GF-D8 (cell line): ENCODE data around the gene SPOCK3.
"Not testable (repeated sequence)": the region's sequence is repeated elsewhere in the genome, so short reads cannot be mapped to it uniquely, and the experiment has no call there.

Experiments
- DNase-seq: peaks from one replicate; lab custom pipeline; 2025; lab: John Stamatoyannopoulos, UW

SPOCK3 gene

DNA sequence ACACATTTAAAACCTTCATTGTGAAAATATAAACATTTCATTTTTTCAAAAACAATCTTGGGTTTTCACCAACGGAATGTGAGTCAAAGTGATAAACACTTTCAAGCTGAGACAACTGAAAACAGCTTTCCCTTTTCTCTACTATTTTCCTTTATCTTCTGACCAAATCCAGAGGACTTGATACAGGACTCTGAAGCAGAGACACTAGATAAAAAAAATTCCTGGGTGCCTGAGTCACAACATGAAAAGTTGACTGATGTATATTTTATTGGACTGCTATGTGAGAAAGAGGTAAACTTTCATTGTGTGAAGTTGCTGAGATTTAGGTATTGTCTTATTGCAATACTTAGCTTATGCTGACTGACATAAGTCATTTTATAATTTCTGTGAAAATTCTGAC is 411.2 kb downstream of the SPOCK3 start:
- DNase-seq = no peak

DNA sequence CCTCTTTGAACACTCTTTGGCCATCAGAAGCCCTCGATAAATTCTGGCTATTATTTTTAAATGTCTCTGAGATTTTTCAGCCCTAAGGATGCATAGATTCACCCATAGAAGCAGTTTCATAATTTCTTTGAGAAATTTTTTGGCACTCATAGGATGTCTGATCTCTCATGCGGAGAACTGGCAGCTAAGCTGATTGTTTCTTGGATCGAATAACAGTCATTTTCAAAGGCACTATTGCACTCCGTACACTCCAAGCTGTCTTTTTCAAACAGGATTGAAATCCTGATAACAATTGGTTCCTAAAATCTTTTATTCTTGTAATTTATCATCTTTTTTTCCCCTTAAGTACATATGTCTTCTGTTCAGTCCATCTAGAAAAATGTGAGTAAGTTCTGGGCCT is 411.9 kb downstream of the SPOCK3 start:
- no peak for DNase-seq

DNA sequence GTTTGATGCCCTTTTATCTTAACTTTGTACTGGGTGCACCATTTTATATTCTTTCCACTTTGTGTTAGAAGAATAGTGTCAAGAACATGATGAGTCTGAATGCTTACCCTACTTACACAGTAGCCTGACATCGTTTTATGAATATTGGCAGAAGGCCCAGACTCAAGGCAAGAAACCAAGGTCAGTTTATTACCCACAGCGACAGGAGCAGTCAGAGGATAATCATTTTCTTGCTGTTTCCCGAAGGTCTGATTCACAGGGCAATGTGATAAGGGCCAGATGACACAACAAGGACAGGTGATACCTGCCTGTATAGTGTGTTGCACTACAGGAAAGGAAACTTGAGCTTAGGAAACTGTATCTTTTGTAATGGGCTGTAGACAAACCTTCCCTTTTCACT is 417.4 kb downstream of the SPOCK3 start:
- no peak for DNase-seq

DNA sequence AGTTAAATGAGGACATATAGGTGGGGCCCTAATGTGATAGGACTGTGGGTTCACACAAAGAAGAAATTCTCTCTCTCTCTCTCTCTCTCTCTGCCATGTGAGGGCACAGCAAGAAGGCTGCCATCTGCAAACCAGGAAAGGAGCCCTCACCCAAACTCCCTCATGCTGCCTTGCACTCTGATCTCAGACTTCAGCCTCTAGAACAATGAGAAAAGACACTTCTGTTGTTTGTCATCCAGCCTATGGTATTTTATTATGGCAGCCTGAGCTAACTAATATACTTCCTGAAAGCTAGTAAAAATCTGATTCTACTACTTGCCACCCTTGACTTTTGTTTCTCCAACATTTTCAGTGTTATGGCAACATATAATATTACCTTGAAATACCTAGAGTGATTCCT is 425.9 kb downstream of the SPOCK3 start:
- no peak for DNase-seq

DNA sequence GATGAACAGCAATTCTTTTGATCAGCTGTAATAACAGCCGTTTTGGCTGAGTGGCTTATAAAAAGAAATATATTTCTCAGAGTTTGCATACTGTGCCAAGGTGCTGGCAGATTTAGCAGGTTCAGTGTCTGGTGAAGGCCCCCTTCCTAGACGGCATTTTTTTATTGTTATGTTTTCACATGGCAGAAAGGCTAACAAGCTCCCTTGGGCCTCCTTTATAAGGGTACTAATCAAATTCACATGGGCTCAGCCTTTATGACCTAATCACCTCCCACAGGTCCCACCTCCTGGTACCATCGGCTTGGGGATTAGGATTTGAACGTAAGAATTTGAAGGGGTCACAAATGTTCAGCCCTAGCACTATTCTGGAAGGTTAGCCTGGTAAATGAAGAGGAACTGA is 431.9 kb downstream of the SPOCK3 start:
- DNase-seq = no peak

- no peak for DNase-seq
Observed at GRCh38 chr4:166798126-166798525, 436.2 kb downstream of the SPOCK3 start.

- DNase-seq = no peak
Observed at GRCh38 chr4:166777760-166778159, 456.5 kb downstream of the SPOCK3 start.

- DNase-seq = no peak
Observed at GRCh38 chr4:166763018-166763417, 471.3 kb downstream of the SPOCK3 start.

DNA sequence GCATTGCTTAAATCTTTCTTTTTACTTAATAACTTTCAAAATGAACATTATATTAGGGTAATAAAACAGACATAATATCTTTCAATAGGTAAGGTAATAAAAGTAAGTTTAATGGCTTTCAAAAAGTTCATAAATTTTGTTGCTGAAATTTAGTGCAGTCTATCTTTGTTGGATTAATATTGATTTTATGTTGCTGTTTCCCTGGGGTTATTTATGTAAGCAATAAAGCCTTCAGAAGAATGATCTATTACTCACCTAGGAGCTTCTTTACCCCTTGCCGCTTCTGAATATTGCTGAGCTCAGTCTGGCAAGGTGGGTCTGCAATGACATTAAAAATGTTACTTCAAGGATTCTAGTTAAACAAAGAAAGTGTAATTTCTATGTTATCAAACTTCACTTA is 492.6 kb downstream of the SPOCK3 start:
- DNase-seq = no peak

GRCh38 chr4:166739215-166739614 is 495.1 kb downstream of the SPOCK3 start:
- DNase-seq = not testable (repeated sequence)

DNA sequence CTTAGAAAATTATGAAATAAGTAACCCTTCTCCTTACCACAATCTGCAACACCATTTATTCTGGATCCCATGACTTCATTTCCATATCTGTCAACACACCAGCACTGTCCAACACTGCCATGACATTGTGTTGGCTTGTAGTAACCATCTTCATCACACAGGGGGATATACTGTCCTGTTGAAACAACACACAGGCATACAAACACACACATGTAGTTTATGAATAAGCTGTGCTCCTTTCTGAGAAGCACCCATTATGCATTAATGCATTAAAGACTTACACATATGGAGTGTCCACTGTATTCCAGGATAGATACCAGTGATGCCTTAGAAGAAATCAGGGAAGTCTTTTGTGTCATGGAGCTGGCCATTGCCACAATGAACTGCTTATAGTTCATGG is 496.9 kb downstream of the SPOCK3 start:
- no peak for DNase-seq

DNA sequence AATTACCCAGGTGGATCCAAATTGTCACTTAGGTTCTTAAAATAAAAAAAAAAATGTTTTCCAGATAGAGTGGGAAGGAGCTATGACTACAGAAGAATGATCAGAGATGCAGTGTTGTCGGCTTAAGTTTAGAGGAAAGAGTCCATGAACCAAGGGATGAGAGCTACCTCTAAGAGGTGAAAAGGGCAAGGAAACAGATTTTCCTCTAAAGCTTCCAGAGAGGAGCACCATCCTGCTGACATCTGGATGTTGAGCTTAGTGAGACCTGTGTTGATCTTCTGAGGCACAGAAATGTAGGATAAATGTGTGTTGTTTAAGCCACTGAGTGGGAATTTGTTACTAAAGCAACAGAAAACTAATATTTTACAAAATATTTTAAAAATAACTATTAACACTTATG is 498.7 kb downstream of the SPOCK3 start:
- no peak for DNase-seq

DNA sequence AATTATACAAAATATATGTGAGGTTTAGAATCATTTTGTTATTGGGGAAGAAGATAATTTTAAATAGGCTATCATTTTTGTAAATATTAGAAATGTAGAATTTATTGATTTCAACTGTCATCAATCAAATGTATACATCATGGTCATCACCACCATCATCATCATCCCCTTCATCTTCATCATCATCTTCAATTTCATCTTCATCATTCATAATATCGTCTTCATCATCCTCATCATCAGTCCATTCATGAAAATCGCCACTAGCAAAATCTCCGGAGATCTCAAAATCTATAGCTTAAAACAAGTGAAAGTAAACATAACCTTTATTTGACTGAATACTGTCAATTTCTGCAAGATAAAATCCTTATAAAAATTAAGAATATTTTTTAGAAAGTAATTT is 499.5 kb downstream of the SPOCK3 start:
- DNase-seq = no peak

- DNase-seq = no peak
Observed at GRCh38 chr4:166733686-166734085, 500.6 kb downstream of the SPOCK3 start.

GRCh38 chr4:166726832-166727231 is 507.5 kb downstream of the SPOCK3 start:
- no peak for DNase-seq

DNA sequence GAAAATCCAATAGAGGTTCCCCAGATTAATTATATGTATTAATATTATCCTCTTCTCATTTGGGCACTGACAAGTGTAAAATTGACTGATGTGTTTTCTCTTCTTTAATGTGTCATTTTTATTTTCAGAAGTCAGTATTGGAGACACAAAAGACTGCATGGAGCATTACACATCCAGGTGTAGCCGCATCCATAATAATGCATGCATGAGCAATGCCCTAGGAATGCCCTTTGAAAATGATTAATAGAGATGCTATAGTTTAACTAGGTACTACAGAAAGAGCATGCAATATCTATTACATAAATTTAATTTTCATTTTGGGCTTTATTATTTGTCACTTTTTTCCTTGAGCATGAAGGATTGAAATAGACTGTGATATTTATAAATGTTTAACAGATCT is 509.9 kb downstream of the SPOCK3 start:
- DNase-seq = no peak

GRCh38 chr4:166723532-166724140 is 510.7 kb downstream of the SPOCK3 start:
- no peak for DNase-seq

DNA sequence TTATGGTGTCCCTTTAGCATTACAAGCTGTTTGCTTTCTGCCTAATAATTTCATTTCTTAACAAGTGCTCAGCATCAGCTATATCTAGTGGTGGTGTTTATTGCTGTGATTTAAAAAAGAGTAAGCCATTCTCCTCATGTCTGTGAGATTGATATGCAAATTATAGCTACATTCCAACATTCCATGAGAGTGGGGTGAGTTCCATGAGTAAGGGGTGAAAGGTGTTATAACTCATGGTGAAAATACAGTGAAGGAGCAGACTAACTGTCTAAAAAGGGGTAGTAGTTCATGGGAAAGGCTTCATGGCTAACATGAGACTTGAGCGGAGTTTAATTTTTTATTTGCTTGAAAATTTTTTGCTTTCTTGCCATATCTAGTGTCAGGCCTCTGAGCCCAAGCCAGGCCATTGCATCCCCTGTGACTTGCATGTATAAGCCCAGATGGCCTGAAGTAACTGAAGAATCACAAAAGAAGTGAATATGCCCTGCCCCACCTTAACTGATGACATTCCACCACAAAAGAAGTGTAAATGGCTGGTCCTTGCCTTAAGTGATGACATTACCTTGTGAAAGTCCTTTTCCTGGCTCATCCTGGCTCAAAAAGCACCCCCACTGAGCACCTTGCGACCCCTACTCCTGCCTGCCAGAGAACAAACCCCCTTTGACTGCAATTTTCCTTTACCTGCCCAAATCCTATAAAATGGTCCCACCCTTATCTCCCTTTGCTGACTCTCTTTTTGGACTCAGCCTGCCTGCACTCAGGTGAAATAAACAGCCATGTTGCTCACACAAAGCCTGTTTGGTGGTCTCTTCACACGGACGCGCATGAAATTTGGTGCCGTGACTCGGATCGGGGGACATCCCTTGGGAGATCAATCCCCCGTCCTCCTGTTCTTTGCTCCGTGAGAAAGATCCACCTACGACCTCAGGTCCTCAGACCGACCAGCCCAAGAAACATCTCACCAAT is 518.3 kb downstream of the SPOCK3 start:
- not testable (repeated sequence) for DNase-seq

GRCh38 chr4:166700592-166700991 is 533.7 kb downstream of the SPOCK3 start:
- no peak for DNase-seq

DNA sequence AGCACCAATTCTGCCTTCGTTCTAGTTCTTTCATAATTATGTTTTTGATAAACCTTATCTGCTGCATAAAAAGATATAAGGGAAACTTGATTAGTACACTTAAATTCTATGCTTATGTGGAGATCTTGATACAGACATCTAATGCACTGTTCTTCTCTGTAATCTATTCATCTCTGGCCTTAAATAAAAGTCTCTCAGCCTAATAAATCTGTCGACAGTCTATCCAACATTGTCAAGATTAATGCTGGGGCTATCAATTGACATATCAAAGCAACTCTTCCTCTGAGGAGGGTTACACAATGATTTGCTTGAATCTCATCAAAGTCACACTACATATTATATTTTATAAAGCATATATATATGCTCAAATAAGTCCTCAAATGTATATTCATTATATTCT is 545.5 kb downstream of the SPOCK3 start:
- DNase-seq = no peak

- no peak for DNase-seq
Observed at GRCh38 chr4:166687828-166688227, 546.5 kb downstream of the SPOCK3 start.
